Osteocyte (in vitro differentiated cells): ENCODE data around the gene UBAC2. TPM values are rescaled to one million over a fixed set of nuclear protein-coding genes. Genes with fewer than 3 reads are reported as not detected.

Experiments
- DNase-seq: peaks from one replicate; pipeline ENCODE4 v3.0.0; 2021; ENCODE audit warnings: mixed read lengths; ENCODE audit not compliant: unreplicated experiment; ENCODE audit errors: extremely low spot score
- H3K27ac Mint-ChIP-seq: one replicate; pipeline ENCODE4 v1.8.0; 2021; ENCODE audit warnings: mild to moderate bottlenecking, mixed read lengths; ENCODE audit not compliant: unreplicated experiment
- H3K27me3 Mint-ChIP-seq: one replicate; pipeline ENCODE4 v1.8.0; 2021; ENCODE audit warnings: mixed read lengths; ENCODE audit not compliant: unreplicated experiment
- H3K36me3 Mint-ChIP-seq: one replicate; pipeline ENCODE4 v1.8.0; 2021; ENCODE audit warnings: mixed read lengths; ENCODE audit not compliant: unreplicated experiment
- H3K4me1 Mint-ChIP-seq: one replicate; pipeline ENCODE4 v1.8.0; 2021; ENCODE audit warnings: mixed read lengths; ENCODE audit not compliant: unreplicated experiment
- H3K4me3 Mint-ChIP-seq: one replicate; pipeline ENCODE4 v1.8.0; 2021; ENCODE audit warnings: mild to moderate bottlenecking, moderate library complexity, mixed read lengths; ENCODE audit not compliant: unreplicated experiment
- H3K9me3 Mint-ChIP-seq: one replicate; pipeline ENCODE4 v1.8.0; 2021; ENCODE audit warnings: mixed read lengths; ENCODE audit not compliant: unreplicated experiment
- total RNA-seq: library from RNA; stranded (reverse); gene quantifications from 2 replicates; pipeline ENCODE4 v1.2.1, GENCODE V29; 2021
- TF ChIP-seq, protein P1 (sequence below): fragments of 200-600 bp; sonication (generic); IDR thresholded peaks from 2 replicates; pipeline ENCODE4 v1.5.0; 2021; ENCODE audit warnings: antibody characterized with exemption, mild to moderate bottlenecking, moderate library complexity

Gene UBAC2
- total RNA-seq, 1 donor from 2014 or later, result 64.0 TPM

DNA sequence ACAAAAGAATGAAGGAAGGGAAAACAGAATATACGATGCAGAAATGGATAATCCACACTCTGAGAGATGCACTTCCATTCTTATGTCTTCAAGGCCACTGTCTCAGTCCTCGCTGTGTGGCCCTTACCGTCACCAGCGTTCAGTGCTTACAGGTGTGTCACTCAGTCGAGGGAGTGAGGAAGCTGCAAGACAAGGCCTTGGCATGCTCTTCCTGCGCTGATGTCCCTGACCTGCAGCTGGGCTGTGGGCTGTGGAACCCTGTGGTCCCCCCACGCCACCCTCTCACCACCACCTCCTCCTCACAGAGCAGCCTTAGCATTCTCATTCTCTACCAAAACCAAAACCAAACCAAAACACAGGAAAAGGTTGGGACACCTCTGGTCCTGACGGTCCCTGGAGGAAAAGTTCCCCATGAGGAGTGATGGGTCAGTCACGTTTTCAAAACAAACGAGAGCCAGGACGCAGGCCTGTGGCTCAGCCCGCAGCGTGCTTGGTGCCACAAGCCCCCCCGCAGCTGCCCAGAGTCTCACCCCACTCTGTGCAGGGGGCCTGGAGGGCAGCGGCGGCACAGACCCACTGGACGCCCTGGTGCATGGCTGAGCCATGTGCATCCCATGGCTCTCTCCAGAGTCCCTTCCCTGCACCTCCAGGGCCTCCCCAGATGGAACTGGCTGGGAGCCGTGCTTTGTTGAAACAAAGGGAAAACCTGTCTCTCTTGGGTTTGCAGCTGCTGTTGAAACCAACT lies 154.8 kb downstream of the UBAC2 start:
- no peak for DNase-seq
- Mint-ChIP-seq H3K4me3 (peak overlapping the region; percentile 51), H3K9me3 (no peaks in the 10 kb centered on the region), H3K27ac (peak overlapping the region; percentile 92), H3K4me1 (peaks cover 29% of the 10 kb centered on the region), H3K36me3 (peaks cover 14% of the 10 kb centered on the region), H3K27me3 (no peaks in the 10 kb centered on the region)
- TF ChIP-seq, protein P1, sequence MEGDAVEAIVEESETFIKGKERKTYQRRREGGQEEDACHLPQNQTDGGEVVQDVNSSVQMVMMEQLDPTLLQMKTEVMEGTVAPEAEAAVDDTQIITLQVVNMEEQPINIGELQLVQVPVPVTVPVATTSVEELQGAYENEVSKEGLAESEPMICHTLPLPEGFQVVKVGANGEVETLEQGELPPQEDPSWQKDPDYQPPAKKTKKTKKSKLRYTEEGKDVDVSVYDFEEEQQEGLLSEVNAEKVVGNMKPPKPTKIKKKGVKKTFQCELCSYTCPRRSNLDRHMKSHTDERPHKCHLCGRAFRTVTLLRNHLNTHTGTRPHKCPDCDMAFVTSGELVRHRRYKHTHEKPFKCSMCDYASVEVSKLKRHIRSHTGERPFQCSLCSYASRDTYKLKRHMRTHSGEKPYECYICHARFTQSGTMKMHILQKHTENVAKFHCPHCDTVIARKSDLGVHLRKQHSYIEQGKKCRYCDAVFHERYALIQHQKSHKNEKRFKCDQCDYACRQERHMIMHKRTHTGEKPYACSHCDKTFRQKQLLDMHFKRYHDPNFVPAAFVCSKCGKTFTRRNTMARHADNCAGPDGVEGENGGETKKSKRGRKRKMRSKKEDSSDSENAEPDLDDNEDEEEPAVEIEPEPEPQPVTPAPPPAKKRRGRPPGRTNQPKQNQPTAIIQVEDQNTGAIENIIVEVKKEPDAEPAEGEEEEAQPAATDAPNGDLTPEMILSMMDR, result no peak

DNA sequence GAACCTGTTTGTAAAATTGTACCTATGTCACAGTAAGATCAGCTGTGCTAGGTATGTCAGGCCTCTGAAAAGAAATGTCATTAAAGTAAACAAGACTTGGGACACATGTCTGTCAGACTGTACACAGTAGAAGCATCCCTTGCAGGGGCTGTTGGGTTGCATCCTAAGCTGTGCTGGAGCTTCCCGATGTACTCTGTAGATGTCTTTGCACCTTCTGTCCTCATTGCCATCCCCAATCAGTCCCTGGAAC lies 155.3 kb downstream of the UBAC2 start:
- Mint-ChIP-seq H3K9me3 (no peaks in the 10 kb centered on the region), H3K27ac (peak overlapping the region; percentile 92), H3K36me3 (peaks cover 16% of the 10 kb centered on the region), H3K4me3 (peak overlapping the region; percentile 51), H3K4me1 (peaks cover 29% of the 10 kb centered on the region), H3K27me3 (no peaks in the 10 kb centered on the region)
- DNase-seq, result no peak
- TF ChIP-seq, protein P1, result no peak

DNA sequence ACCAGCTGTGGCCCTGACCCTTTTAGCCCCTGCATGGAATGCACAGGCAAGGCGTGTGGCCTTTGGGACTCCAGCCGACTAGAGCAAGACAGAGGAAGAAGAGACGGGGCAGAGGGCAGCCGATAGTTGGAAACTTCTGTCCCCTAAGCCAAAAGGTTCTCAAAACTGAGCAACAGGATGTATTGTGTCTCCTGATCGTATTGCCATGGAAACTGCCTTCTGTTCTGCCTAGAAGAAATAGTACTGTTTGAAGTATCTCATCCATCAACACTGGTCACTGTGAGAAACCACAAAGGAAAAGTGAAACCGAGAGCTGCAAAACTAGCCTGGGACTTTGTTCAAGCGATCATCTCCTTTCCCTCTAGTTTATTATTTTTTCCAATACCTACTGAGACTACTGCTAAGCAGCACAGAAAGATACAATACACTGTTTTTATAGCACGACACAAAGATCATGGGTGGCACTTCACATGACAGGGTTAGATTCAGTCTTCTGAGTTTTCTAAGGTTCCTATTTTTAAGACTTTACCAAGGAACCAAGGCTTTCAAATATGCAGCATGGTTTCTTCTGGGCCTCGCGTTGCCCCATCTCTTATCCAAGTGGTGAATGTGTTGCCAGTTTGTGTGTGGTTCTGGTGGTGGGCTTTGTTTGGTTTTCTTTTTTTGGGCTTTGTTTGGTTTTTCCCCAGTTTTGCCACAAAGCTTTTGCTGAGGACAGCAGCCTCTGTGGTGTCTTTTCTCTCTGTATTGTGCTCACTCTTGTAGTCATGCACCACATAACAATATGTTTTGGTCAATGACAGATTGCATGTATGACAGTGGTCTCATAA lies 155.8 kb downstream of the UBAC2 start:
- DNase-seq, result no peak
- Mint-ChIP-seq H3K4me1 (peaks cover 34% of the 10 kb centered on the region), H3K27ac (peak overlapping the region; percentile 92), H3K4me3 (peak overlapping the region; percentile 51), H3K36me3 (peaks cover 16% of the 10 kb centered on the region), H3K27me3 (no peaks in the 10 kb centered on the region), H3K9me3 (no peaks in the 10 kb centered on the region)
- TF ChIP-seq, protein P1, result no peak

DNA sequence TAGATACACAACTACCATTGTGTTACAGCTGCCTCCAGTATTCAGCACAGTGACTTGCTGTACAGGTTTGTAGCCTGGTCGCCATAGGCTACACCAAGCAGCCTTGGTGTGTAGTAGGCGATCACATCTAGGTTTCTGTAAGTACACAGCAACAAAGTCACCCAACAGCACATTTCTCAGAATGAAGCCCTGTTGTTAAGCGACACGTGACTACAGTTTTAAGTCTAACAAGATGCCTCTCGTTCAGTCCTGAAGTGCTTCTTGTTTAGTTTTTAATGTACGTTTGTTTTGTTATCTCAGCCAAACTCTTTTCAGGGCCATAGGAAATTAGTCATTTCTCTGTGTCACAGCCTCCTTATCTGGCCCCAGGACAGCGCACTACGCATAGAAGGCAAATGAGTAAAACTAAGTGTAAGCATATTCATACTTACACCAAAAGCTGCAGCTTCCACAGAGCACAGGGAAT lies 156.5 kb downstream of the UBAC2 start:
- H3K27ac Mint-ChIP-seq, result peak overlapping the region; percentile 92
- TF ChIP-seq, protein P1, result no peak
- H3K27me3 Mint-ChIP-seq, result no peaks in the 10 kb centered on the region
- peak overlapping the region; percentile 51 for H3K4me3 Mint-ChIP-seq
- peaks cover 16% of the 10 kb centered on the region for H3K36me3 Mint-ChIP-seq
- no peak for DNase-seq
- peaks cover 35% of the 10 kb centered on the region for H3K4me1 Mint-ChIP-seq
- H3K9me3 Mint-ChIP-seq, result no peaks in the 10 kb centered on the region

DNA sequence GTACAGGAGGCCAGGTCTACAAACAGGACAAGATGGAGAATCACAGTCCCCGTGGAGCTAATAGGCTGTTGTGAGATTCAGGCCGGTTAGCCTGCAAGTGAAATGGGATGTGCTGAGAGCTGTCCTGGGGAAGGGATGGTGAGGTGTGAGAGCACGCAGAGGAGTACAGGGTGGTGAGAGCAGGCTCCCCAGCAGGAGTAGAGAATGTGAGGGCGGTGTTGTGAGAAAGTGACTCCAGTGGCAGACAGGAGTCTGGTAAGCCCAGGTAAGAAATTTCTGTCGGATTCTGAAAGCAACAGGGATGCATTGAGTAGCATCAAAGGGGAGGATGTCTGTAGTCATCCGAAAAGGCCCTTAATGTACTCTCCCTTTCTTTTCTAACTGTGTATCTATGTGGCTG lies 157.3 kb downstream of the UBAC2 start:
- H3K27me3 Mint-ChIP-seq, result no peaks in the 10 kb centered on the region
- H3K4me3 Mint-ChIP-seq, result no peak overlapping the region
- DNase-seq, result no peak
- H3K9me3 Mint-ChIP-seq, result no peaks in the 10 kb centered on the region
- TF ChIP-seq, protein P1, result no peak
- peak overlapping the region; percentile 92 for H3K27ac Mint-ChIP-seq
- H3K36me3 Mint-ChIP-seq, result peaks cover 13% of the 10 kb centered on the region
- peaks cover 35% of the 10 kb centered on the region for H3K4me1 Mint-ChIP-seq
